ENCODE data around the gene MDK. TPM values are rescaled to one million over a fixed set of nuclear protein-coding genes. Genes with fewer than 3 reads are reported as not detected.

MDK gene
- total RNA-seq, 2 donors from 2014 or later = 644 to 1,502 TPM

DNA sequence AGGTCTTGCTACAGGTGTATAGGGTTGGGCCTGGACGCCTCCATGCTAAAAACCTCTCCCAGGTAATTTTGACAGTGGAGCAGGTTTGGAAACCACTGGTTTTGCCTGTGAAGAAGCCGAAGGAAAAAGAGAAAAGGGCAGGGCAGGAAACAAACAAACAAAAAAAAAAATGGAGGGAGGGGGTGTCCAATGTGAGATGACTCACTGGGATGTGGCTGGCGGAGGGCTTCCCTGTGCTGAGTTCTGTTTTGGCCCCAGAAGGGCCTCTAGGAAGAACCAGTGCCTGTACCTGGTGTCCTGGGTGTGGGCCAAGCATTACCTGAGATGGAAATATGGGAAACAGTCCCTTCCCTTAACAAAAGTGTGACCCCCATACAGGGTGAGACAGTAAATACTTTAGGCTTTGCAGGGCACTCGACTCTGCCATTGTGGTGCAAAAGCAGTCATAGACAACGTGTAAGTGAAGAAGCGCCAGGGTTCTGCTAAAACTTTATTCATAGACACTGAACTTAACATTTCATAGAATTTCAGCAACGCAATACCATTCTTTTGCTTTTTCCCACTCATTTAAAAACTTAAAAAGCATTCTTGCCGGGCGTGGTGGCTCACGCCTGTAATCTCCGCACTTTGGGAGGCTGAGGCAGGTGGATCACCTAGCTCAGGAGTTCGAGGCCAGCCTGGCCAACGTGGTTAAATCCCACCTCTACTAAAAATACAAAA lies 43.7 kb upstream of the MDK start:
- Histone ChIP-seq H3K4me1 (ENCODE audit: control insufficient read depth, insufficient read depth, low read length) (peaks cover 14% of the 10 kb centered on the region), H3K27me3 (ENCODE audit: control insufficient read depth, insufficient read depth, low read length, poor library complexity, severe bottlenecking) (peaks cover 41% of the 10 kb centered on the region), H3K9me3 (ENCODE audit: control insufficient read depth, low read length) (no peaks in the 10 kb centered on the region), H3K27ac (ENCODE audit: low read depth, low read length) (no peak overlapping the region), H3K36me3 (ENCODE audit: control insufficient read depth, insufficient read depth, low read length) (no peaks in the 10 kb centered on the region), H3K4me3 (ENCODE audit: low read length) (no peak overlapping the region), H3K9ac (ENCODE audit: extremely low read depth, low read length, poor library complexity, severe bottlenecking) (no peak overlapping the region)
- Mint-ChIP-seq H3K9me3 (no peaks in the 10 kb centered on the region), H3K27me3 (ENCODE audit: insufficient read depth) (peaks cover 65% of the 10 kb centered on the region), H3K36me3 (ENCODE audit: low read depth) (no peaks in the 10 kb centered on the region), H3K4me3 (no peak overlapping the region), H3K27ac (no peak overlapping the region), H3K4me1 (peaks cover 37% of the 10 kb centered on the region)
- DNase-seq = no peak
- TF ChIP-seq, protein P1, sequence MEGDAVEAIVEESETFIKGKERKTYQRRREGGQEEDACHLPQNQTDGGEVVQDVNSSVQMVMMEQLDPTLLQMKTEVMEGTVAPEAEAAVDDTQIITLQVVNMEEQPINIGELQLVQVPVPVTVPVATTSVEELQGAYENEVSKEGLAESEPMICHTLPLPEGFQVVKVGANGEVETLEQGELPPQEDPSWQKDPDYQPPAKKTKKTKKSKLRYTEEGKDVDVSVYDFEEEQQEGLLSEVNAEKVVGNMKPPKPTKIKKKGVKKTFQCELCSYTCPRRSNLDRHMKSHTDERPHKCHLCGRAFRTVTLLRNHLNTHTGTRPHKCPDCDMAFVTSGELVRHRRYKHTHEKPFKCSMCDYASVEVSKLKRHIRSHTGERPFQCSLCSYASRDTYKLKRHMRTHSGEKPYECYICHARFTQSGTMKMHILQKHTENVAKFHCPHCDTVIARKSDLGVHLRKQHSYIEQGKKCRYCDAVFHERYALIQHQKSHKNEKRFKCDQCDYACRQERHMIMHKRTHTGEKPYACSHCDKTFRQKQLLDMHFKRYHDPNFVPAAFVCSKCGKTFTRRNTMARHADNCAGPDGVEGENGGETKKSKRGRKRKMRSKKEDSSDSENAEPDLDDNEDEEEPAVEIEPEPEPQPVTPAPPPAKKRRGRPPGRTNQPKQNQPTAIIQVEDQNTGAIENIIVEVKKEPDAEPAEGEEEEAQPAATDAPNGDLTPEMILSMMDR (conservative IDR thresholded peaks at IDR 0.05) = no peak
- WGBS, 2 experiments (ENCODE audit: insufficient coverage in 1 of 2, insufficient read length in 1 of 2) = 85 to 87% methylated on average over 11 to 13 of the region's 13 CpGs

DNA sequence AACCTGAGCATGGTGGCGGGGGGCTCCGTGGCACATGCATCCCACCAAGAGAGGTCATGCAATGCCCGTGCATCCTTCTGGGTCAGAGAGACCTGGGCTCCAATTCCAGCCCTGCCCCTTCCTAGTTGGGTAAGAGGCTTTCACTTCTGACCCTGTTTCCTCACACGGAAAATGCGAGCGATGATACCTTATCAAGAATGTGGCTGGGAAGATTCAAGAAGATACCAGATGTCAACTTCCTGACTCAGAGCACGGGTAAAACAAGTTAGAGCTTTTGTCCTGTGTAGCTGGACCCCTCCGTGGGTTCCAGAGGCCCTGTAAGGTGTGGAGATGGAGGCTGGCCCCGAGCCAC lies 42.9 kb upstream of the MDK start:
- no peak overlapping the region for H3K9ac ChIP-seq (ENCODE audit: extremely low read depth, low read length, poor library complexity, severe bottlenecking)
- DNase-seq = no peak
- peak overlapping the region; percentile 15 for H3K27ac ChIP-seq (ENCODE audit: low read depth, low read length)
- peaks cover 41% of the 10 kb centered on the region for H3K4me1 Mint-ChIP-seq
- TF ChIP-seq, protein P1 (conservative IDR thresholded peaks at IDR 0.05) = no peak
- H3K4me1 ChIP-seq (ENCODE audit: control insufficient read depth, insufficient read depth, low read length) = peaks cover 14% of the 10 kb centered on the region
- no peaks in the 10 kb centered on the region for H3K36me3 Mint-ChIP-seq (ENCODE audit: low read depth)
- H3K27ac Mint-ChIP-seq = peak overlapping the region; percentile 84
- no peaks in the 10 kb centered on the region for H3K36me3 ChIP-seq (ENCODE audit: control insufficient read depth, insufficient read depth, low read length)
- 32 to 46% methylated on average over 7 to 9 of the region's 9 CpGs for WGBS, 2 experiments (ENCODE audit: insufficient coverage in 1 of 2, insufficient read length in 1 of 2)
- H3K9me3 Mint-ChIP-seq = no peaks in the 10 kb centered on the region
- peak overlapping the region; percentile 69 for H3K4me3 ChIP-seq (ENCODE audit: low read length)
- no peaks in the 10 kb centered on the region for H3K9me3 ChIP-seq (ENCODE audit: control insufficient read depth, low read length)
- H3K27me3 Mint-ChIP-seq (ENCODE audit: insufficient read depth) = peaks cover 59% of the 10 kb centered on the region
- H3K4me3 Mint-ChIP-seq = peak overlapping the region; percentile 51
- H3K27me3 ChIP-seq (ENCODE audit: control insufficient read depth, insufficient read depth, low read length, poor library complexity, severe bottlenecking) = peaks cover 32% of the 10 kb centered on the region

DNA sequence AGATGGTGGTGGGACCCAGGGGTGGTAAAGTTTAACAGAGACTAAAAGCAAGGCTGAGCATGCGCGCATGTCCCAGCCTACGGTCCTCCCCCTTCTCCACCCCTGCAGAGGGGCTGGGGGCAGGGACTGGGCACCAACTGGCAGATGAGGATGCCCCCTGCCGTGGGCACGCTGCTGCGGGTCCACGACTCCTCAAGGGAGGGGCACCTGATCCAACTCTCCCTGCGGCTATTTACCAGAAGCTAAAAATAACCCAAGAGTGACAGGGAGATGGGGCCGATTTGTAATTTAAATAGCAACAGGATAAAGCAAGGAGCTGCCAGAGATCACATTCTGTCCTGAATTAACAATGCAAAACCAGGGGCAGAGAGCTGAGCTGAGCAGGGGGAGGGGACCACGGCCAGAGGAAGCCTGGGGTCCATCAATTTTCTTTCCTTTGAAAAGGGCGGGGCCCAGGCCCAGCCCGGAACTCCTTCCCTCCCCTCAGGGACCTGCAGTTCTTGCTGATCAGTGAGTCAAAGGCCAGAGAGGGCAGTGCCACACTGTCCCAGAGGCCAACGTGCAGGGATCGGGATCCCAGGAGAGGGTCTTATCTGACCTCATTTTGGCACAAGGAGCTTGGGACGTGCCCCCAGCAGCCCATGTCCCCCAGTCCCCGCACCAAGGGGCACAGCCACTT lies 42.3 kb upstream of the MDK start:
- H3K27ac ChIP-seq (ENCODE audit: low read depth, low read length) = peak overlapping the region; percentile 15
- peak overlapping the region; percentile 69 for H3K4me3 ChIP-seq (ENCODE audit: low read length)
- H3K27me3 Mint-ChIP-seq (ENCODE audit: insufficient read depth) = peaks cover 54% of the 10 kb centered on the region
- peak overlapping the region; percentile 84 for H3K27ac Mint-ChIP-seq
- peaks cover 43% of the 10 kb centered on the region for H3K4me1 Mint-ChIP-seq
- no peaks in the 10 kb centered on the region for H3K9me3 Mint-ChIP-seq
- H3K4me3 Mint-ChIP-seq = peak overlapping the region; percentile 51
- peak; percentile 91 for DNase-seq
- H3K4me1 ChIP-seq (ENCODE audit: control insufficient read depth, insufficient read depth, low read length) = peaks cover 14% of the 10 kb centered on the region
- H3K9ac ChIP-seq (ENCODE audit: extremely low read depth, low read length, poor library complexity, severe bottlenecking) = peak overlapping the region; percentile 8
- H3K36me3 Mint-ChIP-seq (ENCODE audit: low read depth) = no peaks in the 10 kb centered on the region
- no peaks in the 10 kb centered on the region for H3K9me3 ChIP-seq (ENCODE audit: control insufficient read depth, low read length)
- H3K27me3 ChIP-seq (ENCODE audit: control insufficient read depth, insufficient read depth, low read length, poor library complexity, severe bottlenecking) = peaks cover 27% of the 10 kb centered on the region
- WGBS, 2 experiments (ENCODE audit: insufficient coverage in 1 of 2, insufficient read length in 1 of 2) = 15 to 24% methylated on average over 5 to 16 of the region's 16 CpGs
- H3K36me3 ChIP-seq (ENCODE audit: control insufficient read depth, insufficient read depth, low read length) = no peaks in the 10 kb centered on the region
- TF ChIP-seq, protein P1 (conservative IDR thresholded peaks at IDR 0.05) = no peak

Measured in endodermal cell (in vitro differentiated cells).